ENCODE results near the gene STARD13. TPM values are rescaled to one million over a fixed set of nuclear protein-coding genes. Genes with fewer than 3 reads are reported as not detected.
A peak's percentile ranks its signal among the peaks of the same experiment; 100 is the strongest.

STARD13 gene
- polyA plus RNA-seq, 3 donors from 2014 or later: not detected

- Mint-ChIP-seq H3K27me3 (ENCODE audit: low read depth in 3 of 3) (peaks cover 0 to 3% (median 0%) of the 10 kb centered on the region in 3 donors), H3K4me1 (no peaks in the 10 kb centered on the region), H3K36me3 (no peaks in the 10 kb centered on the region), H3K9me3 (peaks cover 0 to 6% (median 0%) of the 10 kb centered on the region in 6 donors), H3K27ac (no peak overlapping the region), H3K4me3 (no peak overlapping the region)
- DNase-seq: peak; percentile 12 to 30 (median 14)
Measured at GRCh38 chr13:33228648-33229445, 56.7 kb downstream of the STARD13 start.

- Mint-ChIP-seq H3K27ac (no peak overlapping the region), H3K4me3 (no peak overlapping the region), H3K36me3 (no peaks in the 10 kb centered on the region), H3K4me1 (no peaks in the 10 kb centered on the region), H3K9me3 (peaks cover 0 to 6% (median 0%) of the 10 kb centered on the region in 6 donors), H3K27me3 (ENCODE audit: low read depth in 3 of 3) (peaks cover 0 to 3% (median 0%) of the 10 kb centered on the region in 3 donors)
- DNase-seq: no peak
Measured at GRCh38 chr13:33227927-33228647, 57.5 kb downstream of the STARD13 start.

- Mint-ChIP-seq H3K27me3 (ENCODE audit: low read depth in 3 of 3) (no peaks in the 10 kb centered on the region), H3K4me3 (no peak overlapping the region), H3K27ac (no peak overlapping the region), H3K36me3 (no peaks in the 10 kb centered on the region), H3K9me3 (no peaks in the 10 kb centered on the region), H3K4me1 (no peaks in the 10 kb centered on the region)
- no peak for DNase-seq
Measured at GRCh38 chr13:33224686-33225085, 60.9 kb downstream of the STARD13 start.

- Mint-ChIP-seq H3K27me3 (ENCODE audit: low read depth in 3 of 3) (no peaks in the 10 kb centered on the region), H3K4me1 (no peaks in the 10 kb centered on the region), H3K4me3 (no peak overlapping the region), H3K9me3 (no peaks in the 10 kb centered on the region), H3K27ac (no peak overlapping the region), H3K36me3 (no peaks in the 10 kb centered on the region)
- DNase-seq: no peak
Measured at GRCh38 chr13:33224191-33224590, 61.4 kb downstream of the STARD13 start.

- DNase-seq: no peak
- Mint-ChIP-seq H3K9me3 (no peaks in the 10 kb centered on the region), H3K27ac (no peak overlapping the region), H3K36me3 (no peaks in the 10 kb centered on the region), H3K27me3 (ENCODE audit: low read depth in 3 of 3) (peaks cover 0 to 2% (median 1%) of the 10 kb centered on the region in 3 donors), H3K4me3 (no peak overlapping the region), H3K4me1 (no peaks in the 10 kb centered on the region)
Measured at GRCh38 chr13:33219926-33220325, 65.6 kb downstream of the STARD13 start.

GRCh38 chr13:33218426-33218825 is 67.1 kb downstream of the STARD13 start:
- Mint-ChIP-seq H3K4me1 (no peaks in the 10 kb centered on the region), H3K27ac (no peak overlapping the region), H3K36me3 (no peaks in the 10 kb centered on the region), H3K4me3 (no peak overlapping the region), H3K9me3 (no peaks in the 10 kb centered on the region), H3K27me3 (ENCODE audit: low read depth in 3 of 3) (peaks cover 1 to 2% (median 2%) of the 10 kb centered on the region in 3 donors)
- DNase-seq: no peak

DNA sequence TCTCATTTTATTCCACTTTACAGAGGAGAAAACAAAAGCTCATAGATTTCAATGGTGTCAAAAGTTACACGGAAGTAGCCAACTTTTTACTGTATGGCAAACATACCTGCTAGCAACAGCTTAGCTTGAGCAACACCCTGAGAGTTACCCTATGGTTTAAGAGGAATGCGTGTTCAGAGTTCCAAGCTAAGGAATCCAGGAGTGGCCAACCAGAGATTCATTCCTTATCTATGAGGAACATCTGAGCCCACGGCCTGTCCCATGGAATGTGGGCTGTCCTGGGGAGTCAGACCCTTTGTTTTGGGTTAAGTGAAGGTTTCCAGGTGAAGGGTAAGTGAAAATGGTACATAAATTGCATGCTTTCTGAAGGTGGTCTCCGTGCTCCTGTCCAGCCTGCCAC is 67.5 kb downstream of the STARD13 start:
- Mint-ChIP-seq H3K4me3 (no peak overlapping the region), H3K4me1 (no peaks in the 10 kb centered on the region), H3K36me3 (no peaks in the 10 kb centered on the region), H3K9me3 (no peaks in the 10 kb centered on the region), H3K27ac (no peak overlapping the region), H3K27me3 (ENCODE audit: low read depth in 3 of 3) (peaks cover 1 to 2% (median 2%) of the 10 kb centered on the region in 3 donors)
- no peak for DNase-seq

DNA sequence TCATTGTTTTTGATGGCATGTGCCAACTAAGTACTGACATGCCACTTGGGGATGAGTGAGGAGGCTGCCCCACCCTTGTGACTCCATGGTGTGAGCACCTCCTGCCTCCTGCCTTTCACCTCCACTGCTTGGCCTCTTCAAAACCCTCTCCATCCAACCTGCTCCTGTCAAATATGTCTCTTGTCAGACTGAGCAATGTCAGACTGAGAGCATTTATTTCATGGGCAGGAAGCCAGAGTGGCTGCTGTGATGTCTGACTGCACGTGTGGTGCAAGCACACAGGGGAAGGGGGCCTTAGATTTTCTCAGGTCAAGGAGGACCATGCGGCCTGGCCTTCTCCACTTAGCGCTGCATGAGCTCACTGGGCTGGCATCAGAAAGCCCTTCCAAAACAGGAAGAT is 68.3 kb downstream of the STARD13 start:
- Mint-ChIP-seq H3K4me1 (no peaks in the 10 kb centered on the region), H3K27ac (peak overlapping the region in 1 of 6 donors; percentile 12), H3K27me3 (ENCODE audit: low read depth in 3 of 3) (peaks cover 1 to 2% (median 2%) of the 10 kb centered on the region in 3 donors), H3K36me3 (no peaks in the 10 kb centered on the region), H3K9me3 (no peaks in the 10 kb centered on the region), H3K4me3 (no peak overlapping the region)
- DNase-seq: no peak

GRCh38 chr13:33213797-33214196 is 71.8 kb downstream of the STARD13 start:
- no peaks in the 10 kb centered on the region for H3K4me1 Mint-ChIP-seq
- H3K27ac Mint-ChIP-seq: no peak overlapping the region
- no peaks in the 10 kb centered on the region for H3K36me3 Mint-ChIP-seq
- H3K27me3 Mint-ChIP-seq (ENCODE audit: low read depth in 3 of 3): peaks cover 1 to 4% (median 2%) of the 10 kb centered on the region in 3 donors
- H3K4me3 Mint-ChIP-seq: no peak overlapping the region
- no peak for DNase-seq
- no peaks in the 10 kb centered on the region for H3K9me3 Mint-ChIP-seq

DNA sequence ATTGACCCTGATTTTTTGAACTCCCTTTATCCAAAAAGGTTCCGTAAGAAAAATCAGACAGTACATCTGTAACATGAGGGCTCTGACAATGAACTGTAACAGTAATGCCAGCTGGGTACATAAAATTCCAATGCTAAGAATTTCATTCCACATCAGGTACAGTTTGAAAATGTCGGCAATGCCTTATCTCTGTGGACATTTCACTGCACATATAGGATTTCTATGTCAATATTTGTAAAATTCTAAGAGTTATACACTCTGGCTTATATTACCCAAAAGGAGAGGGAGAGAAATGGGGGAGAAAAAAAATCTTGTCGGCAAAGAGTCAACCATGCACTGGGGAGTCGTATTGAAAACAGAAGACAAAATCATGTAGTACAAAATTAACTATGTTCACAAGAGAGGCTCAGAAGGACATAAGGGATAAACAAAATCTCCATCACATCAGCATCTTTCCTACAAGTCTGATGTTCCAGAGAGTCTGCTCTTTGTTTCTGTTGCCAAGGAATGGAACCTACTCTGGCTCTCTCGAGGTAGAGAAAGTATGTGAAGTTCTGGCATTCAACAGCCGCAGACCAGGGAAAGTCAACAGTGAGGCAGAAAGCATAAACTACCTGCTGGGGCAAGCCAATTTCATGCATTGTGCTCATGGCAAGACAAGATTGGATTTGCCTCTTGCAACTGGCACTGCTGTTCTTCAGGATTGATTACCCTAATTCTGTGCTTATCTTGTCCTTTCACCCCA is 72.4 kb downstream of the STARD13 start:
- H3K4me3 Mint-ChIP-seq: no peak overlapping the region
- H3K27me3 Mint-ChIP-seq (ENCODE audit: low read depth in 3 of 3): peaks cover 2 to 5% (median 3%) of the 10 kb centered on the region in 3 donors
- no peaks in the 10 kb centered on the region for H3K9me3 Mint-ChIP-seq
- no peaks in the 10 kb centered on the region for H3K4me1 Mint-ChIP-seq
- no peaks in the 10 kb centered on the region for H3K36me3 Mint-ChIP-seq
- H3K27ac Mint-ChIP-seq: no peak overlapping the region
- no peak for DNase-seq

DNA sequence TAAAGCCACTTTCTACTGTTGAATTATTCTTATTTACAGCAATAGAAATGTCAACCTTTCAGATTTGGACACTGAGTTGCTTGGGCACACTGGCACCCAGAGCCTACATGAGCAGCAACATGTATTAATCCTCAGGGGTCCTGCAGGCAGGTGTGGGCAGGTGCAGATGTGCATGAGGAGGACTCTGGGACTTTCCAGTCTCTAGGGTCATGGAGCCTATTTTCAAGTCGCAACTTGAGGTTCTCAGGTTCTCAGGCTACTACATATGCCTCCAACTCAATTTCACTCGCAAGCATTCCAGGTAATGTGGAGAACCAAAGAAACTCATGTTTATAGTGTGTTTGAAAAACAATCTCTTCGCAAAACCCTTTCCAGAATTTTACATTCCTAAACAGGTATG is 73.2 kb downstream of the STARD13 start:
- Mint-ChIP-seq H3K27me3 (ENCODE audit: low read depth in 3 of 3) (peaks cover 1 to 6% (median 2%) of the 10 kb centered on the region in 3 donors), H3K36me3 (no peaks in the 10 kb centered on the region), H3K9me3 (no peaks in the 10 kb centered on the region), H3K4me3 (no peak overlapping the region), H3K4me1 (no peaks in the 10 kb centered on the region), H3K27ac (no peak overlapping the region)
- DNase-seq: no peak

GRCh38 chr13:33210090-33210489 is 75.5 kb downstream of the STARD13 start:
- no peak overlapping the region for H3K4me3 Mint-ChIP-seq
- H3K36me3 Mint-ChIP-seq: no peaks in the 10 kb centered on the region
- H3K9me3 Mint-ChIP-seq: no peaks in the 10 kb centered on the region
- H3K4me1 Mint-ChIP-seq: peaks cover 3 to 6% of the 10 kb centered on the region in 2 donors
- no peak overlapping the region for H3K27ac Mint-ChIP-seq
- H3K27me3 Mint-ChIP-seq (ENCODE audit: low read depth in 3 of 3): peaks cover 0 to 6% (median 2%) of the 10 kb centered on the region in 3 donors
- no peak for DNase-seq

DNA sequence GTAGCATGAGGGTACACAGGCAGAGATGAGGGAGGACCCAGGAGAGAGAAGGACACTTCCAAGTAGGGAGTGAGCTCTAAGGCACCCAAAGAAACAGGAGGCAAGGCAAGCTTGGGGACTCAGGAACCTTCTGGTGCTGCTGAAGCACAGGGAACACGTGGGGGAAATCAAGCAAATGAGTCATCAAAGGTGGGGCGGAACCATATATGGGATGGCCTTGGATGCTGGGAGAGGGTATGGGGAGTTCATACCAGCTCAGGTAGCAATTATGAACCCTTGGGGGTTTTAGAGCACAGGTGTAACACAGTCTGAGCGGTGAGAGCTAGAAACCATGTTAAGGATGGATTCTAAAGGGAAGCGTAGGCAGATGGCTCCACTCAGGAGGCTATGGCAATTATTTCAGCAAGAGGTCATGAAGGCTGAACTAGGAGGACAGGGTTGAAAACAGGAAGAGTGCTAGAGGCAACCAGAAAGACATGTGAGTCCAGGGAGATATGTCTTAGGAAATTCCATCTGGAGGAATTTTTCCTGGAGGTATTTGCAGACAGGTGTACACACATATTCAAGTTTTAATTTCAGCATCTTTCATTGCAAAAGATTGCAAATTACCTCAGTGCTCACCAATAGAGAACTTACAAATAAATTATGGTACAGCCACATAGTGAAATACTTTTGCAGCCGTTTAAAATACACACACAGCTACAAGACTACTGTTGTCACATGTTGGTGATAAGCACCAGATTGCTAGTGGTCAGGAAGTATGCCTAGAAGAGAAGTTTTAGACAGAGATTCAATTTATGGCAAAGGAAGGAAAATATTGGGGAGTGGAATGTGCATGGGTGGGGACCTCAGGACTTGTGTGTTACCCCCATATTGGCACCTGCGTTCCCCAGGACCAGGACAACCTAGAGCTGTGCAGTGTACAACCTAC is 77.0 kb downstream of the STARD13 start:
- H3K27ac Mint-ChIP-seq: peak overlapping the region in 1 of 6 donors; percentile 31
- no peak overlapping the region for H3K4me3 Mint-ChIP-seq
- H3K27me3 Mint-ChIP-seq (ENCODE audit: low read depth in 3 of 3): peaks cover 0 to 3% (median 2%) of the 10 kb centered on the region in 3 donors
- DNase-seq: no peak
- no peaks in the 10 kb centered on the region for H3K36me3 Mint-ChIP-seq
- no peaks in the 10 kb centered on the region for H3K9me3 Mint-ChIP-seq
- peaks cover 5 to 18% of the 10 kb centered on the region in 2 donors for H3K4me1 Mint-ChIP-seq

Data from immature natural killer cell (primary cell).